Uterus (tissue), 4 donors: ENCODE data around the gene FCHSD2. TPM values are rescaled to one million over a fixed set of nuclear protein-coding genes. Genes with fewer than 3 reads are reported as not detected.

Experiments
- DNase-seq, 2 donors: peaks; one replicate each; pipeline ENCODE4 v3.0.0-alpha.2; 2019 to 2020
- H3K27ac ChIP-seq, 2 donors: fragments of 200-600 bp; sonication (generic); 1 replicate in 1 of 2; 2 replicates in 1 of 2; pipeline ENCODE4 v1.5.1; 2016 to 2018
- H3K27me3 ChIP-seq, 2 donors: fragments of 200-600 bp; sonication (generic); one replicate each; pipeline ENCODE4 v1.5.1; 2018 to 2019; ENCODE audit warnings: control low read depth in 1 of 2
- H3K36me3 ChIP-seq, 2 donors: fragments of 200-600 bp; sonication (generic); one replicate each; pipeline ENCODE4 v1.5.1; 2019; ENCODE audit warnings: control low read depth in 1 of 2
- H3K4me1 ChIP-seq, 2 donors: fragments of 200-600 bp; sonication (generic); one replicate each; pipeline ENCODE4 v1.5.1; 2018 to 2019; ENCODE audit warnings: control low read depth in 1 of 2
- H3K4me3 ChIP-seq, 2 donors: fragments of 200-600 bp; sonication (generic); 1 replicate in 1 of 2; 2 replicates in 1 of 2; pipeline ENCODE4 v1.5.1; 2018 to 2019; ENCODE audit warnings: mild to moderate bottlenecking in 1 of 2
- H3K9me3 ChIP-seq, 2 donors: fragments of 200-600 bp; sonication (generic); one replicate each; pipeline ENCODE4 v1.5.1; 2019; ENCODE audit warnings: control low read depth in 1 of 2
- CTCF ChIP-seq, 4 experiments: fragments of 200-600 bp in 2 of 4; fragments of 450-650 bp in 2 of 4; sonication (generic) in 2 of 4; IDR thresholded peaks; one replicate each; pipeline ENCODE4 v1.5.1; 2016 to 2019; ENCODE audit warnings: antibody characterized with exemption in 4 of 4, mild to moderate bottlenecking in 2 of 4, moderate library complexity in 1 of 4
- POLR2A ChIP-seq, 2 donors: fragments of 450-650 bp; IDR thresholded peaks; one replicate each; pipeline ENCODE4 v1.6.1; 2016; ENCODE audit warnings: antibody characterized with exemption in 2 of 2, mild to moderate bottlenecking in 1 of 2, moderate library complexity in 1 of 2
- intact Hi-C: fragments of 100-400 bp; cut with DNase I; formaldehyde crosslinking; loops from one replicate; pipeline ENCODE4 v1.15.1; 2023; ENCODE audit warnings: low total_unique reads
- total RNA-seq, 4 donors: library from RNA; depleted of rRNA in 3 of 4; stranded (reverse); fragments of >200 nt in 3 of 4; gene quantifications; one replicate each; pipeline versions ENCODE4 v1.1.0 to v1.2.4, GENCODE V29; 2014 to 2023
- donor health status: DM: yes; HTN: yes; CAD: no.

Gene FCHSD2
- total RNA-seq, 4 donors from 2014 or later, result 13.6 to 73.9 (median 27.7) TPM

DNA sequence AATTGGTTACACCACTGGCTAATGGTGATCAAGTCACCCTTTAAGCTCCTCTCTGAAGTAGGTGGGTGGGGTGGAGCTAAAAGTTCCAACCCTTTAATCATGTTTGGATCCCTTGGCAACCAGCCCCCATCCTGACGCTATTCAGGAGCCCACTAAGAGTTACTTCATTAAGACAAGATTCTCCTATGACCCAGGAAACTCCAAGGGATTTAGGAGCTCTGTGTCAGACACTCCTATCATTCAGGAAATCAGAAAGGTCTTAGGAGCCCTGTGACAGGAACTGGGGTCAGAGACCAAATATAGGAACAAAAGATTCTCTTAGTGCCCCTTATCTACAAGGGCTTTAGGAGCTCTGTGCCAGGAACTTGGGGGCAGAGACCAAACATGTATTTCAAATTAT lies 186.7 kb downstream of the FCHSD2 start:
- no peak for DNase-seq
- H3K4me3 ChIP-seq, result no peak overlapping the region
- no peaks in the 10 kb centered on the region for H3K4me1 ChIP-seq
- H3K9me3 ChIP-seq, result no peaks in the 10 kb centered on the region
- intact Hi-C loops, result no loop called here
- no peaks in the 10 kb centered on the region for H3K27me3 ChIP-seq
- no peak overlapping the region for H3K27ac ChIP-seq
- H3K36me3 ChIP-seq, result no peaks in the 10 kb centered on the region
- TF ChIP-seq POLR2A (IDR thresholded peaks at IDR 0.05) (no peak), CTCF (IDR thresholded peaks at IDR 0.05) (no peak)

DNA sequence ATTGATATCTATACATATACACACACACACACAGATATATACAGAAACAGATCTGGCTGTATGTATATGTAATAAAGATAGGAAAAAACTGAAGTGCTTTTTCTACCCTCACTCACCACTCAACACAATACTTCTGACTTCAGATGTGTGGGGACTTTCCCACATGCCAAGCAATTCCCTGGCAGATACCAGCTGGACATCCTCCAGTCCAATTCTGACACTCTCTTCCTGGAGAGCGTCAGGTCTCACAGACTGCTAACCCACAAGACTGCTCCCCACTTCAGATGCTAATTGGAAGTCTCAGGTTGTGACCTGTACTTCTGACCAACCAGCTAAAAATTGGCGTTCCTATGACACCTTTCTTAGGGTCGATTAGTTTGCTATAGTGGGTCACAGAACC lies 187.3 kb downstream of the FCHSD2 start:
- DNase-seq, result no peak
- H3K4me1 ChIP-seq, result no peaks in the 10 kb centered on the region
- no peak overlapping the region for H3K27ac ChIP-seq
- no peaks in the 10 kb centered on the region for H3K36me3 ChIP-seq
- no peaks in the 10 kb centered on the region for H3K27me3 ChIP-seq
- TF ChIP-seq POLR2A (IDR thresholded peaks at IDR 0.05) (no peak), CTCF (IDR thresholded peaks at IDR 0.05) (no peak)
- no peaks in the 10 kb centered on the region for H3K9me3 ChIP-seq
- H3K4me3 ChIP-seq, result no peak overlapping the region
- intact Hi-C loops, result no loop called here

- intact Hi-C loops, result no loop called here
- Histone ChIP-seq H3K4me3 (no peak overlapping the region), H3K27ac (no peak overlapping the region), H3K9me3 (no peaks in the 10 kb centered on the region), H3K27me3 (no peaks in the 10 kb centered on the region), H3K36me3 (no peaks in the 10 kb centered on the region), H3K4me1 (no peaks in the 10 kb centered on the region)
- DNase-seq, result no peak
- TF ChIP-seq CTCF (IDR thresholded peaks at IDR 0.05) (no peak), POLR2A (IDR thresholded peaks at IDR 0.05) (no peak)
Measured at GRCh38 chr11:72953637-72954036, 188.5 kb downstream of the FCHSD2 start.

- intact Hi-C loops, result no loop called here
Measured at GRCh38 chr11:72951888-72952287, 190.2 kb downstream of the FCHSD2 start.

GRCh38 chr11:72951193-72951592 lies 190.9 kb downstream of the FCHSD2 start:
- no peaks in the 10 kb centered on the region for H3K36me3 ChIP-seq
- H3K4me1 ChIP-seq, result no peaks in the 10 kb centered on the region
- H3K9me3 ChIP-seq, result no peaks in the 10 kb centered on the region
- no peaks in the 10 kb centered on the region for H3K27me3 ChIP-seq
- intact Hi-C loops, result no loop called here
- no peak overlapping the region for H3K4me3 ChIP-seq
- DNase-seq, result no peak
- no peak overlapping the region for H3K27ac ChIP-seq
- TF ChIP-seq CTCF (IDR thresholded peaks at IDR 0.05), result no peak

More at GRCh38 chr11:72951888-72952287, 190.2 kb downstream of the FCHSD2 start:
- Histone ChIP-seq H3K9me3 (no peaks in the 10 kb centered on the region), H3K27ac (no peak overlapping the region), H3K27me3 (no peaks in the 10 kb centered on the region), H3K36me3 (no peaks in the 10 kb centered on the region), H3K4me1 (no peaks in the 10 kb centered on the region), H3K4me3 (no peak overlapping the region)
- no peak for DNase-seq
- no peak for TF ChIP-seq POLR2A (IDR thresholded peaks at IDR 0.05)
- TF ChIP-seq CTCF (IDR thresholded peaks at IDR 0.05), result no peak
